Mucosa of rectum (tissue), 2 donors: ENCODE measurements around the gene SESN1.
"Not testable (repeated sequence)": the region's sequence is repeated elsewhere in the genome, so short reads cannot be mapped to it uniquely, and the experiment has no call there.

ENCODE experiments used
- H3K27ac ChIP-seq, 2 donors: one replicate each; pipeline ENCODE4 v1.7.0; 2013; ENCODE audit warnings: inconsistent platforms in 2 of 2, low read depth in 2 of 2, low read length in 2 of 2
- H3K27me3 ChIP-seq, 2 donors: one replicate each; pipeline ENCODE4 v1.7.0; 2013; ENCODE audit warnings: low read length in 2 of 2; ENCODE audit not compliant: control insufficient read depth in 2 of 2, insufficient read depth in 2 of 2
- H3K36me3 ChIP-seq, 2 donors: one replicate each; pipeline ENCODE4 v1.7.0; 2013; ENCODE audit warnings: low read length in 2 of 2; ENCODE audit not compliant: control insufficient read depth in 2 of 2, insufficient read depth in 2 of 2
- H3K4me1 ChIP-seq, 2 donors: one replicate each; pipeline ENCODE4 v1.7.0; 2013; ENCODE audit warnings: low read length in 2 of 2, mild to moderate bottlenecking in 1 of 2; ENCODE audit not compliant: control insufficient read depth in 2 of 2, insufficient read depth in 2 of 2
- H3K4me3 ChIP-seq, 2 donors: one replicate each; pipeline ENCODE4 v1.7.0; 2013; ENCODE audit warnings: low read length in 2 of 2
- H3K9ac ChIP-seq, 2 donors: one replicate each; pipeline ENCODE4 v1.7.0; 2013; ENCODE audit warnings: low read length in 2 of 2, low read depth in 1 of 2, mild to moderate bottlenecking in 1 of 2
- H3K9me3 ChIP-seq, 2 donors: one replicate each; pipeline ENCODE4 v1.7.0; 2013; ENCODE audit warnings: low read length in 2 of 2; ENCODE audit not compliant: control insufficient read depth in 2 of 2
- donor health status: healthy.
- donor health status: Normal muscosa, but diverticular disease.

SESN1 gene

DNA sequence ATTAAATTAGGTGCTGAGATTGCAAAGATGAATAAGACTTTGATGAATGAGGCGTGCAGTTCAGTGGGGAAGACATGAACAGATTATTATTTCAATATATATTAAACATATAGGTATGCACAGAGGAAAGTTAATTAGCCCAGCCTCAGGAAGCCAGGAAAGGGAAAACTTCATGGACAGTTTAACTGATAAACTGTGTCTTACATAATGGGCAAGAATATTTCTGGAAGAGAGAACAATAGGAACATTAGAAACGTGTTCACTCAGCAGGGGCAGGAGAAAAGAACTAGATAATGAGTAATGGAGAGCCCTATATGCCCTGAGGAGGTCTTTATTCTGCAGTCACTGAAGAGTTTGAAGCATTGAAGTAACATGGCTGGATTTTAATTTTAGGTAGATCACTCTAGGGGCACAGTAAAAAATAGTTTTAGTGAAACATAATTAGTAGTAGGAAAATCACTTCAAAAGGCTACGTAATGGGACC, 24.3 kb upstream of the SESN1 start:
- no peak overlapping the region for H3K9ac ChIP-seq
- no peaks in the 10 kb centered on the region for H3K27me3 ChIP-seq
- no peaks in the 10 kb centered on the region for H3K9me3 ChIP-seq
- peaks cover 4 to 16% of the 10 kb centered on the region in 2 donors for H3K4me1 ChIP-seq
- no peaks in the 10 kb centered on the region for H3K36me3 ChIP-seq
- H3K4me3 ChIP-seq = no peak overlapping the region
- H3K27ac ChIP-seq = no peak overlapping the region

DNA sequence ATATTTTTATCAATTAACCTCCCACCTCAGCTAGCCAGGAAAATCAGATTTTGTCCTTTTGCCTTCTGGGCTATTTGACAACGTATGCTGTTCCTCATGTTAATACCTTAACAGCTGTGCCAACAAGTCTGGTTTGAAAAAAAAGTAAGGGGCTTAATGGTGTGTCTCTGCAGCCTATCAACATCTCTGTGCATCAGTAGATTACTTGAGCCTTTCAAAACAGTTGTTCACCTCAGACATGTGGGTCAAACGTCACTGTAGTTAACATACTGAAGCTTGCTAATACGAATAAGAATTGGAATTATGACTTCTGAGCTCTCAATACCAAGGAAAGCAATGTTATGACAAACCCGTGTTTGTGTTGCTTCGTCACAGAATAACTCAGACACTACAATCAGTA, 23.7 kb upstream of the SESN1 start:
- Histone ChIP-seq H3K4me1 (peaks cover 4 to 16% of the 10 kb centered on the region in 2 donors), H3K9me3 (no peaks in the 10 kb centered on the region), H3K27ac (no peak overlapping the region), H3K4me3 (no peak overlapping the region), H3K27me3 (no peaks in the 10 kb centered on the region), H3K36me3 (no peaks in the 10 kb centered on the region), H3K9ac (no peak overlapping the region)

GRCh38 chr6:109117346-109118035, 22.8 kb upstream of the SESN1 start:
- Histone ChIP-seq H3K9ac (no peak overlapping the region), H3K27ac (no peak overlapping the region), H3K36me3 (no peaks in the 10 kb centered on the region), H3K9me3 (no peaks in the 10 kb centered on the region), H3K4me1 (peaks cover 4 to 16% of the 10 kb centered on the region in 2 donors), H3K27me3 (no peaks in the 10 kb centered on the region), H3K4me3 (no peak overlapping the region)

DNA sequence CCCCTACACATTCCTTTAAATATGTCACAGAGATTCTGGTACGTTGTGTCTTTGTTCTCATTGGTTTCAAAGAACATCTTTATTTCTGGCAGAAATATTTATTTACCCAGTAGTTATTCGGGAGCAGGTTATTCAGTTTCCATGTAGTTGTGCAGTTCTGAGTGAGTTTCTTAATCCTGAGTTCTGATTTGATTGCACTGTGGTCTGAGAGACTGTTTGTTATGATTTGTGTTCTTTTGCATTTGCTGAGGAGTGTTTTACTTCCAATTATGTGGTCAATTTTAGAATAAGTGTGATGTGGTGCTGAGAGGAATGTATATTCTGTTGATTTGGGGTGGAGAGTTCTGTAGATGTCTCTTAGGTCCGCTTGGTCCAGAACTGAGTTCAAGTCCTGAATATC, 18.0 kb upstream of the SESN1 start:
- not testable (repeated sequence) for H3K27ac ChIP-seq, H3K9ac ChIP-seq, H3K36me3 ChIP-seq, H3K4me3 ChIP-seq, H3K4me1 ChIP-seq, H3K27me3 ChIP-seq, H3K9me3 ChIP-seq

DNA sequence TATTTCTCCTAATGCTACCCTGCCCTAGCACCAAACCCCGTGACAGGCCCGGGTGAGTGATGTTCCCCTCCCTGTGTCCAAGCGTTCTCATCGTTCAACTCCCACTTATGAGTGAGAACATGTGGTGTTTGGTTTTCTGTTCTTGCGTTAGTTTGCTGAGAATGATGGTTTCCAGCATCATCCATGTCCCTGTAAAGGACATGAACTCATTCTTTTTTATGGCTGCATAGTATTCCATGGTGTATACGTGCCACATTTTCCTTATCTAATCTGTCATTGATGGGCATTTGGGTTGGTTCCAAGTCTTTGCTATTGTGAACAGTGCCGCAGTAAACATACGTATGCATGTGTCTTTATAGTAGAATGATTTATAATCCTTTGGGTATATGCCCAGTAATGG, 15.0 kb upstream of the SESN1 start:
- H3K27ac ChIP-seq, H3K36me3 ChIP-seq, H3K4me1 ChIP-seq, H3K9me3 ChIP-seq, H3K9ac ChIP-seq, H3K27me3 ChIP-seq, H3K4me3 ChIP-seq: not testable (repeated sequence)

DNA sequence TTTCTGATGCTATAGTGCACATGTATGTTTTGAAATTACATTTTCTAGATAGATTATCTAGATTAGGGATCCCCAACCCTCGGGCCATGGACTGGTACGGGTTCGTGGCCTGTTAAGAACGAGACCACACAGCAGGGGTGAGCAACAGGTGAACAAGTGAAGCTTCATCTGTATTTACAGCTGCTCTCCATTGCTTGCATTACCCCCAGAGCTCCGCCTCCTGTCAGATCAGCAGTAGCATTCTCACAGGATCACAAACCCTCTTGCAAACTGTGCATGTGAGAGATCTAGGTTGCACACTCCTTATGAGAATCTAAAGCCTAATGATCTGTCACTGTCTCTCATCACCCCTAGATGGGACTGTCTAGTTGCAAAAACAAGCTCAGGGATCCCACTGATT, 11.0 kb upstream of the SESN1 start:
- Histone ChIP-seq H3K36me3 (no peaks in the 10 kb centered on the region), H3K4me1 (no peaks in the 10 kb centered on the region)

DNA sequence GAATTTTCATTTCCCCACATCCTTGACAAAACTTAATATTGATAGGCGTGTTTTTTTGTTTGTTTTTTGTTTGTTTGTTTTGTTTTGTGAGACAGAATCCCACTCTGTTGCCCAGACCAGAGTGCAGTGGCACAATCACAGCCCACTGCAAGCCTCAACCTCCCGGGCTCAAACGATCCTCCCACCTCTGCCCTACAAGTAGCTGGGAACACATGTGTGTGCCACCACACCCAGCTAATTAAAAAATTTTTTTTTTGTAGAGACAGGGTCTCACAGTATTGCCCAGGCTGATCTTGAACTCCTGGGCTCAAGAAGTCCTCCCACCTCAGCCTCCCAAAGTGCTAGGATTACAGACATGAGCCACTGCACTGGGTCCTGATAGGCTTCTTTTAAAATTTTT, 9.9 kb upstream of the SESN1 start:
- Histone ChIP-seq H3K36me3 (no peaks in the 10 kb centered on the region), H3K9ac (no peak overlapping the region), H3K27me3 (no peaks in the 10 kb centered on the region), H3K9me3 (no peaks in the 10 kb centered on the region), H3K4me3 (no peak overlapping the region), H3K4me1 (no peaks in the 10 kb centered on the region), H3K27ac (no peak overlapping the region)

More for the DNA sequence above, 11.0 kb upstream of the SESN1 start:
- Histone ChIP-seq H3K27ac (no peak overlapping the region), H3K9ac (no peak overlapping the region), H3K9me3 (no peaks in the 10 kb centered on the region), H3K4me3 (no peak overlapping the region), H3K27me3 (no peaks in the 10 kb centered on the region)

DNA sequence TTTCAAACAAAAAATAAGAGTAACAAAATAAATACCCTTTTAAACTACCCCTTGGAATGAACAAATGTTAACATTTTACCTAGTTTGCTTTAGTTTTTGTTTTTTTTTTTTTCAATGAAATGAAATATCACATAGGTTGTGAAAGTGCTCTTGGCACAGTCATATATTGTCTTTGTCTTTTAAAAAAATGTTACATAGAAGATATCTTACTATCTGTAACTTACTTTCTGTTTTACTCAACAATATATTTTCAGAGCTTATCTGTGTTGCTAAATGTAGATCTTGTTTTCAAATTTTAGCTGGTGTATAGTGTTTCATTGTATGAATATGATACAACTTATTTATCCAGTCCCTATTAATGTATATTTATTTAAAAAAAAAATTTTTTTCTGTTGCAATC, 9.3 kb upstream of the SESN1 start:
- H3K36me3 ChIP-seq = no peaks in the 10 kb centered on the region
- no peaks in the 10 kb centered on the region for H3K27me3 ChIP-seq
- no peak overlapping the region for H3K9ac ChIP-seq
- H3K4me1 ChIP-seq = no peaks in the 10 kb centered on the region
- H3K27ac ChIP-seq = no peak overlapping the region
- no peaks in the 10 kb centered on the region for H3K9me3 ChIP-seq
- H3K4me3 ChIP-seq = no peak overlapping the region

- no peak overlapping the region for H3K9ac ChIP-seq
- H3K27ac ChIP-seq = no peak overlapping the region
- no peaks in the 10 kb centered on the region for H3K36me3 ChIP-seq
- no peaks in the 10 kb centered on the region for H3K27me3 ChIP-seq
- no peaks in the 10 kb centered on the region for H3K9me3 ChIP-seq
- H3K4me1 ChIP-seq = peaks cover 0 to 2% of the 10 kb centered on the region in 2 donors
- no peak overlapping the region for H3K4me3 ChIP-seq
These were observed 8.1 kb upstream of the SESN1 start for GRCh38 chr6:109102762-109103161.

DNA sequence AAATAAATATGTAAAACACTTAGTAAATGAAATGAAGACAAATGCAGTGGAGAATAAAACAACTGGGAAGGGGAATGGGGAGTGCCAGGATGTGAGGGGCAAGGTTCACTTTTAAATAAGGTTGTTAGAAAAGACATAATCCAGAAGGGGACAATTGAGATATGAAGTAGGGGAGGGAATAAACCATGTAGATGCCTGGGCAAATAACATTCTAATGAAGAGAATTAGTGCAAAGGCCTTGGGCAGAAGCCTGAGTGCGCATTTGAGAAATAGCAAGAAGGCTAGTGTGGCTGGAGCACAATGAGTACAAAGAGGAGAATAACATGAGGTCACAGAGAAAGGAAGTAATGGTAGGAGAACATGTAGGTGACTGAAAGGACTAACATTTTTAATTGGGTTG, 3.0 kb upstream of the SESN1 start:
- H3K36me3 ChIP-seq = no peaks in the 10 kb centered on the region
- no peak overlapping the region for H3K27ac ChIP-seq
- no peak overlapping the region for H3K9ac ChIP-seq
- H3K4me3 ChIP-seq = no peak overlapping the region
- H3K4me1 ChIP-seq = peaks cover 10 to 13% of the 10 kb centered on the region in 2 donors
- no peaks in the 10 kb centered on the region for H3K27me3 ChIP-seq
- no peaks in the 10 kb centered on the region for H3K9me3 ChIP-seq
